NK-92 (cell line): ENCODE measurements around the gene MCM6.
"Not testable (repeated sequence)": the region's sequence is repeated elsewhere in the genome, so short reads cannot be mapped to it uniquely, and the experiment has no call there.

Source experiments
- DNase-seq: peaks from one replicate; lab custom pipeline; 2025; ENCODE audit not compliant: unreplicated experiment; lab: John Stamatoyannopoulos, UW

Gene MCM6

DNA sequence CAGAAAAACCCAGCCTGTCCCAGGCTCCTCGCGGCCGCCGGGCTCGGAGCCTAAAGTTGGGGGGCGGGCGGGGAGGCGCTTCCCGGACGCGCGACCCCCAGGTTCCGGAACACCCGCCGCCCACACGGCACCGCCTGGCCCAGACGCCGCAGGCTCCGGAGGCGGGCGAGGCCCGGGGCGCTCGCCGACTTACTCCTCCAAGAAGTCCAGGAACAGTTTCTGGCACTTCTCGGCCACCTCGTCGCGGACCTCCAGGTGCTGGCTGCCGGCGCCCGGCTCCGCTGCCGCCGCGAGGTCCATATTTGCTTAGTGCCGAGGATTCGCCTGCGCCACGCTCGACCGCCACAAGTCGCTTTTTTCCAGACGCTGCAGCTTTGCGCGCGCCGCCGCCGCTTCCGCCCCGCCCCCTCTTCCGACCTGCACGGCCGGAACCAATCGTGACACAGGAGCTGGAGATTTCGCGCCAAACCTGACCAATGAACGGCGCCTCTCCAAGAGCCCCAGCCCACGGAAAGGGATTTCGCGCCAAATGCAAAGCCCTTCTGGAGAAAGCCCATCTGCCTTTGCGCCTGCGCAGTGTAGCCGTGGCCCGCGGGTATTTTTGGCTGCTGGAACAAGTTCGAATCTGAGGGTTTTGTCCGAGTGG, at the start of gene MCM6:
Gene MCM6, minus strand, starts transcription at position 378 of the 646 bp plus-strand sequence. Its CDS starts 78 bp downstream, at position 300.
- DNase-seq: peak; percentile 92

DNA sequence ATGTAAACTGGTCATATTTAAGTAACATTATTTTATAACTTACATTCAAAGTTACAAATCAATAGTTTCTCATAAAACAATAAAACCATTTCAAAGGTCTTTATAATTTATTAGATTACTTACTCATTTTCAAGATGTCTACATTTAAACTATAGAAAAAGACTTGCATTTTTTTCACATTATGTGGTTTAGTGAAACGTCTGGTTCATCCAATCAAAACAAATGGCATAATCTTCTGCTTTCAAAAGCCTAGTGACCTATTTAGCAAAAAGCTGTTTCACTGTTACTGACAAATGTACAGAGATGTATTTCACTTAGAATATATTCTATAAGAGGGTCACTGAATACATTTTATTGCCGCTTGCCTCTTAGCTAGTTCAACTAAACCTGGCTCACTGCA, 49.3 kb upstream of the MCM6 start:
- no peak for DNase-seq

DNA sequence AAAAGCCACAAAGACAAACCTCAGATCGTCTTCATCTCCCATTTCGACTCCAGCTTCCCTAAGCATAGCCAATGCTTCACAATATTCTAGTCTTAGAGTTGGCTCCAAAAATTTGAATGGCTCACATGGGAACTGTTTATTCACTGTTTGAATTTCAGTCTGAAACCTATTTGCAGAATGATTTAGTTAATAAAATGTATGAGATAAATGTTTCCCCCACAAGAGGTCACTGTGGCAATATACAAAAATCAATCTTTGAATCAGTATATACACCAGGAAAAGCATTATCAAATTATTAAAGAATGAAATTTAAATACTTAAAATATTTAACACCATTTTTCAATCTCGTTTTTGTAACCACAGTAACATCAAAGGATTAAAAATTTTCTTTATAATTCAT, 40.0 kb upstream of the MCM6 start:
- DNase-seq: no peak

DNA sequence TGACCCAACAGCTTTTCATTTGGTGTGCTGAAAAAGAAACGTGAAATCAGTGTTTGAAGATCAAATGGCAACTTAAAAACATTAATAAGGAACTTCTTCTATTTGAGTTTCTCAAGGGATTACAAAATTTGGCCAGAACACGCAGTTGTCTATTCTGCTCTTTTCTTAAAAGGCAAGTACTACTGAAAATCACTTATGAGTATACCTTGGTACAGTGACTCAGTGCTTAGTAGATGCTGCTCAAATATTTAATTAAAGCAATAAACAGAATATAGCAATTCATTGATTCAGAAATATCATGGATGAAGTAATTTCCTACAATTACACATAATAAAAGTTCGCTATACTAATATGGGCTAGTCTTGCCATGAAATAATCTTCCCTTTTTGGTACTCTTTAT, 38.2 kb upstream of the MCM6 start:
- DNase-seq: no peak

DNA sequence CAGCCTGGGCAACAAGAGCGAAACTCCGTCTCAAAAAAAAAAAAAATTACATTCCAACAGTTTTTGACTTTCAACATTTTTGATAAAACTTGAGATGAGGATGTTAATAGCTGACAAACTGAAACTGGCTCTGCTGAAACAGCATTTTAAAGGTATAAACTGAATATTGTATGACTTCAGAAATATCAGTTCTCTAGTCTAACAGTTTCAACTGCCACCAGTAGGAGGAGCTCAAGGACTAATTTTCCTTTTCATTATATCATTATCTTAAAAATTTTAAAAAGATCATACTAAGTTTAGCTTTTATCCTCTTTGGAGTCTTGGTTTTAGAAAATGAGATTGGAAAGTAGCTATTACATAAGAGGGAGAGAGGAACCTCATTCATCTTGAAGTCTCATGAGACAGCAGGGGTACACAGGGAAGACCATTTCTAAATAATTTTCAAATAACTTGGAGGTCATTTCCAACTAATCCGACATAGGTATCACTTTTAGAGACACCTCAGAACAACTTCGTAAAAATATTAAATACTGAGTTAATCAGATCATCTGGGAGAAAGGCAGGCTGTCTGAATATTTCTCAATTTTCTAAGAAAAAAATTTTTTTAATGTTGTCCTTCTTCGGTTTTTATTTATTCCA, 37.6 kb upstream of the MCM6 start:
- no peak for DNase-seq

DNA sequence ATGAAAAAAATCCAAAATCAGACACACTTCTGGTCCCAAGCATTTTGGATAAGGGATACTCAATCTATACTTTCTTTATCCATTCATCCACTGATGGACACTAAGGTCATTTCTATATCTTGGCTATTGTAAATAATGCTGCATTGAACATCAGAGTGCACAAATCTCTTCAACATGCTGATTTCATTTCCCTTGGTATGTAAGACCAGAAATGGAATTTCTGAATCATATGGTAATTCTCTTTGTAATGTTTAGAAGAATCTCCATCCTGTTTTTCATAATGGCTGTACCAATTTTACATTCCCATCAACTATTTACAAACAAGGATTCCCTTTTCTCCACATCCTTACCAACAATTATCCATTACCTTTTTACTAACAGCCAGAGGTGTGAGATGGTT, 33.7 kb upstream of the MCM6 start:
- no peak for DNase-seq

DNA sequence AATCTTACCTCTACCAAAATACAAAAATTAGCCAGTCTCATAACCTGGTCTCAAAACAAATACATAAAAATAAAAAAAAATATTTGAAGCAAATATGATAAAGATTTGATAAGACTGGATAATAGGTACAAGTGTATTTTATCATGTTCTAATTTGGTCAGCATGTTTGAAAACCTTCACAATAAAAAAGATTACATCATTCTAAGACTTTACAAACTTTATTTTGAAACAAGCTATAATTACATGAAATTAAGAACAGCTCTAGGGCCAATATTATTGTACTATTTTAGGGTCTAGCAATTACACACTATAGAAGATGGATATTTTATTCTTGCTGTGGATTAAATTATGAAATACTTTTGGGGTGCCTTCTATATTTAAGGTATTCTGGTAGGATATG, 29.4 kb upstream of the MCM6 start:
- DNase-seq: no peak

DNA sequence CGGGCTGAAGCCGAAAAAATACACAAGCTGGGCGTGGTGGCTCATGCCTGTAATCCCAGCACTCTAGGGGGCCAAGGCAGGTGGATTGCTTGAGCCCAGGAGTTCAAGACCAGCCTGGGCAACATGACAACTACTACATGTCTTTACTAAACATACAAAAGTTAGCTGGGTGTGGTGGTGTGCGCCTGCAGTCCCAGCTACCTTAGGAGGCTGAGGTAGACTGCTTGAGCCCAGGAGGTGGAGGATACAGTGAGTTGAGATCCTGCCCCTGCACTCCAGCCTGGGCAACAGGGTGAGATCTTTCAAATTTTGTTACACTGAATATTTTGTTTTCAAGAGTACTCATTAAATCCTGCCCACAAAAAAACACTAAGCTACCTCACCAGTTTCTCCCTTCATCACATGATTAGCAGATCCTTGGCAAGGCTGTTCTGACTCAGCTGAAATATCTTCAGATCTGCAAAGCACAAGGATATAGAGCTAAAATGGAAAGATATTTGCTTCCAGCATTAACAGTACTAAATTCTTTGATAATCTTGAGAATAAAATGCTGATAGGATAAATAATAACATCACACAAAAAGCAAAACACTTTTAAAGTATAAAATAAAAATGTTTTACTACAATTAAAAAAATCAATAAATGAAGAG, 28.2 kb upstream of the MCM6 start:
- DNase-seq: no peak

DNA sequence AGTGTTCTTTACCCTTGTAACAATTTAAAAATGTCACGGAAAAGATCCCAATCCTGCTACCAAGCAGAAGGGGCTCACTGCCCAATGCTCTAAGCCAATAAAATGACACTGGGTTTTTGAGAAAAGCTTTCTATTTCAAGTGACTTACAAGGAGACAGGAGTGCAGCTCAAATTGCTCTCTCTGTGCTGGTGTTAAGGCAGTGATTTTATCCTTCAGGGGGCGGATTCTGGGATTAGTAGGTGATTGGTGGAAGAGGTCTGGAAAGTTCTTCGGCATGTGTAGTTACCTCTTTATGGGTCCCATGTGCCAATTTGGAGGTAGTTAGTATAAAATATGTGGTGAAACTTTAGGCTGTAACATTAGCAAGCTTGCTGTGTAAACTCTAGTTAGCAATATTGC, 27.4 kb upstream of the MCM6 start:
- DNase-seq: no peak

DNA sequence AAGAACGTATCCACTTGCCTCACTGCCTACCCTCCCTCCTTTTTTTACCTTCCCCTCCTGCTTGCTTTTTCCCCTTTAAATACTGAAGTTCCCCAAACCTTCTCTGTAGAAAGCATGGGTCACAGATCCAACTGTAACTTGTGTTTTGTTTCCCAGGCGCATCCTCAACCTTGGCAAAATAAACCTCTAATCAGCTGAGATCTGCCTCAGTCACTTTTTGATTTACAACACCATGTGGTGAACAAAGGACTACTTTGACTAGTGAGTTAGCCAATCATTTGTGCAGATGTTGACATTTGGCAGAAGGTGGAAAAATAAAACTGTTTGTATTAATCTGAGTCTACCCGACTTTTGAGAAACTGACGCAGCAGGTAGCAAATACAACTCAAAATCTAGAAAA, 23.3 kb upstream of the MCM6 start:
- DNase-seq: no peak

DNA sequence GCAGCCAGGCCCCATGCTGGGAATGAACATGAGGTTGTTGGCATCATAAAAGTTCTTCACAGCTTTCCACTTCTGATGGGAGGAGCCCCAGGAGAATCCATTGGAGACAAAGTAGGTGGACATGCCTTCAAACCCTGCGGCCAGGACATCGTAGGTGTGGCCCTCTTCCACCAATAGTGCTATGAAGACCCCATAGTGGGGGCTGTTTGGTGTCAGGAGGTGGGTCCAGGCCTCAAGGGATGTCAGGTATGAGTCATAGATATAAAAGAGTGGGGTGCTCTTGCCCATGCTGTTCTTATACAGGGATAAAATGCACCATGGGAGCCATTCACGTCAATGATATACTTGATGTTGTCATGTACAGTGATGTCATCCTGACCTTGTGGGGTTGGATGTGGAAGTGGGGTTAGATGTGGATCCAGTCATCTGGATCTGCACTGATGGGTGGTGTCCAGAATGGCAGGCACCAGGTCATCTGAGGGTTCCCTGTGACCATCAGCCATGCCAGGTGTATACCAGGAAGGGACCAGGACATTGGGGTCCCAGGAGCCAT, 22.1 kb upstream of the MCM6 start:
- no peak for DNase-seq

DNA sequence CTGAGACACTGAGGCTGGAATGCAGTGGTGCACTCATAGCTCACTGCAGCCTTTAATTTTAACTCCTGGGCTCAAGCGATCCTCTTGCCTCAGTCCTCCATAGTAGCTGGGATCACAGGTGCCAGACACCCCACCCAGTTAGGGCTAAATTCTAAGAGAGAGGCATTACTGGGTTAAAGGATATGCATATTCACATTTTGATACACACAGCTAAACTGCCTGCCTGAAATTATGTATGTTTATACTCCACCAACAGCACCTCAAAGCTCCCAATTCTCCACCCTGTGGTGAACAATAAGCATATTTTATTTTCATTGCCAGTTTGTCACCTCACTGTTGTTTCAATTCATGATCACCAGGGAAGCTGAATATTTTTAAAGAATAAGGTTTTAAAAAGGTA, 18.7 kb upstream of the MCM6 start:
- DNase-seq: no peak

DNA sequence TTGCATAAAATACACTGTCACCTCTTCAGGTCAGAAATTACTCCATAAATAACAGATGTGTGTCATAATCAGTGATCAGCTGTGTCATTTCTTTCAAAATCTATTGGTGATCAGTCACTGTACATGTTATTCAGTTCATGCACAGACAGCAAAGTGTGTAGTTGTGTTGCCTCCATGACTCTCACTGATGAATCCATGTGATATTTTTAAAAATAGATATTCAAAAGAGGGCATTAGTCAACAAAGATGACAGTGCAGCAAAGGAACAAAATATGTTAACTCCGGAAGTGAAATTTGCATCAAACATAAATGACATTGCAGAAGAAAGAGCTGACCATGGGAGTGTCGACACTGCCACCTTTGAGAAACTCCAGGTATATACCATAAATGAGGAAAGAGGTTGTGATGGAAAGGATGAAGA, 17.1 kb upstream of the MCM6 start:
- no peak for DNase-seq

DNA sequence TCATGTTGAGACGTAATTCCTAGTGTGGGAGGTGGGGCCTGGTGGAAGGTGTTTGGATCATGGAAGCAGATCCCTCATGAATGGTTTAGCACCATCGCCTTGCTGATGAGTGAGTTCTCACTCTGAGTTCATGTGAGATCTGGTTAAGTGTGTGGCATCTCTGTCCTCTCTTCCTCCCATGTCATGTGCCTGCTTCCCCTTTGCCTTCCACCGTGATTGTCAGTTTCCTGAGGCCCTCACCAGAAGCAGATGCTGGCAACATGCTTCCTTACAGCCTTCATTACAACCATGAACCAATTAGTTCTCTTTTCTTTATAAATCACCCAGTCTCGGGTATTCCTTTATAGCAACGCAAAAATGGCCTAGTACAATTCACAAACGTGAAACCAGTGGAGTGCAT, 14.6 kb upstream of the MCM6 start:
- no peak for DNase-seq

DNA sequence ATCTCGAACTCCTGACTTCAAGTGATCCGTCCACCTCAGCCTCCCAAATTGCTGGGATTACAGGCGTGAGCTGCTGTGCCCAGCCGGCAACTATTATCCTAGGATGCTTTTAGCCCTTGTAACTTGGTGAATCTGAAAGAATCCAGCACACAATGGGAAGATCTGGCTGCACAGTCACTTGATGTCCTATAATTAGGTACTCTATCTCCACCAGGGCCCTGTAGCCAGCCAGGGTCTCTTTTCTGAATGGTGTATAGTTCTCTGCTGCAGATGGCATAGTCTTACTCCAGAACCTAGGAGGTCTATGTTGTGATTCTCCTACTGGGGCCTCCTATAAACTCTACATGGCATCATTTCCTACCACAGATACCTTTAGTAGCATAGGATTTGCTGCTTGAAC, 13.9 kb upstream of the MCM6 start:
- DNase-seq: no peak

DNA sequence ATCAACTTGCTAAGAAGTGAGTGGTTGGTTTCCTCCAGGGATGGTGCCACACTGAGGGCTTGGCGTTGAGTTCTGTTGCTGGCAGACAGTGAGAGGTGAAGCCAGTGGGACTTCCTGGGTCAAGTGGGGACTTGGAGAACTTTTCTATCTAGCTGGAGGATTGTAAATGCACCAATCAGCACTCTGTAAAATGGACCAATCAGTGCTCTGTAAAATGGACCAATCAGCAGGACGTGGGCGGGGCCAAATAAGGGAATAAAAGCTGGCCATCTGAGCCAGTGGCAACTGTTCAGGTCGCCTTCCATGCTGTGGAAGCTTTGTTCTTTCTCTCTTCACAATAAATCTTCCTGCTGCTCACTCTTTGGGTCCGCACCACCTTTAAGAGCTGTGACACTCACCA, 12.3 kb upstream of the MCM6 start:
- not testable (repeated sequence) for DNase-seq

DNA sequence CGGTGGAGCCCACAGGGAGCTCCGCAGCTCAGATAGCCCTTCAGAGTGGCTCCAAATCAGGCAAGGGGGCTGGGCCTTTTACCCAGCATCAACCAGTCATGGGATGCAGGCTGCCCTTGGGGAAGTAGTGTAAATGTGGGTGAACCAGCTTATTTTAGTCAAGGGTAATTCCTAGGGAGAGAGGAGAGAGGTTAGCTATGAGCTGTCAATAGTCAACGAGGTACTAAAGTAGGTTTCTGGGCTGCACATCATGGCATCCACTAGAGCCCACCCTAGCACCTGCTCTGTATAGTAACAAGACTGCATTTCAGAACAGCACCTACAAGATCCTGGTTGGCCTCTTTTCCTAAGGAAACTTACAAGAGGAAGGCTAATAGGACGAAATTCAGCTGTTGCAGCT, 9.5 kb upstream of the MCM6 start:
- DNase-seq: no peak

DNA sequence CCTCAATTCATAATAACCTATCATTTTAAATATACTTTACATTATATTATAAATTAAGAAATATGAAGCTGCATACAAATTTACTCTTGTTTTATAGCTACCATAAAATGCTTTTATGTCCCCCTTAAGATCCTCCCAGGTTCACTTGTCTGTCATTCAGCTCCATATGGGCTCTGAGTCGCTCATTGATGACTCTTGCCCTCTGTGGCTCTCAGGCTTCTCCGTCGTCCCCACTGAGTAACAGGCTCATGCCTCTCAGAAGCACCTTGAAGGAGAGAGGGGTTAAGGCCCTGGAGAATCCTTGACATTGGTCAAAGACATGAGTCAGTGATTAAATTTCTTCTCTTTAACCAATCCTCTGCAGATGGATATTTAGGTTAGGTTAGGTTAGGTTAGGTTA, 6.2 kb upstream of the MCM6 start:
- DNase-seq: no peak

DNA sequence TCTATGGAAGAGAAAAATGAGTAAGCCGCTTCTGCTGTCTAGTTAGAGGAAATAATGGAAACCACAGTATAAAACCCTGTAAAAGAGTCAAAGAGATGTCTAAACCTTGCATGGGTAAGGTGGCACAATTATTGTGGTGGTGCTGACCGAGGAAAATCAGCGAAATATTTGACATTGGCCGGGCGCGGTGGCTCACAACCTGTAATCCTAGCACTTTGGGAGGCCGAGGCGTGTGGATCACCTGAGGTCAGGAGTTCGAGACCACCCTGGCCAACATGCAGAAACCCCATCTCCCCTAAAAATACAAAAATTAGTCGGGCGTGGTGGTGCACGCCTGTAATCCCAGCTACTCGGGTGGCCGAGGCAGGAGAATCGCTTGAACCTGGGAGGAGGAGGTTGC, 527 bp upstream of the MCM6 start:
- DNase-seq: not testable (repeated sequence)

DNA sequence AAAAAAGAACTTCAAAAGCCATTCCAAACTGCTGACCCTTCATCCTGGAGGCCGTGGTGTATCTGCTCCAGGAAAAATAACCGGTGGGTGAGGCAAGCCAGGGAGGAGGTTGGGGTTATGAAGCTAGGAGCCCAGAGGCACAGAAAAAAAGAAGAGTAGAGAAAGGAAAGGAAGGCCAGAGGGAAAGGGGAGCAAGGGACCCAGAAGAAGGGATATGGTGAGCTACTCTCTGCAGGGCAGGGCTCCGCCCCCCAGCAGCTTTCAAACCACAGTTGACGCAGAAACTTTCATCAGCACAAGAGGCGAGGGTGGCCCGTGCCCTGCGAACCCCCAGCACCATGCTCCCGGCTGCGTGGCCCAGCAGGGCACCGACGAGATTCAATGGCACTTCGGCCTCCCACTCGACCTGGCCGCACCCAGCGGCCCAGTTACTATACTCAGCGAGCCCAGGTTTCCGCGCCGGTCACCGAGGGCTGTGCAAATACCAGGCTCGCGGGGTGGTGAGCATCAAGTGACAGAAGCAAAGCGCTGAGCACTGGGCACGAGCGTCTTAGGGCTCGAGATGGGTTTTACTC, 665 bp downstream of the MCM6 start:
- DNase-seq: no peak

DNA sequence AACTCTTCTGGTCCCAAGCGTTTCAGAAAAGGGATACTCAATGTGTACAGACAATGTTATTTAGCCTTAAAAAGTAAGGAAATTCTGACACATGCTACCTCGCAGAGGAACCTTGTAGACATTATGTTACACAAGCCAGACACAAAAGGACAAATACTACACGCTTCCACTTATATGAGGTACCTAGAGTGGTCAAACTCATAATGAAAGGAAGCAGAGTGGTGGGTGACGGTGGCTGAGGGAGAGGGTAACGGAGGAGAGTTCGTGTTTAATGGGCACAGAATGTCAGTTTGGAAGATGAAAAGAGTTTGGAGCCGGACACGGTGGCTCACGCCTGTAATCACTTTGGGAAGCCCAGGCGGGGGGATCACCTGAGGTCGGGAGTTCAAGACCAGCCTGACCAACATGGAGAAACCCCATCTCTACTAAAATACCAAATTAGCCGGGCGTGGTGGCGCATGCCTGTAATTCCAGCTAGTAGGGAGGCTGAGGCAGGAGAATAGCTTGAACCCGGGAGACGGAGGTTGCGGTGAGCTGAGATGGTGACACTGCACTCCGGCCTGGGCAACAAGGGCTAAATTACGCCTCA, 1.4 kb downstream of the MCM6 start:
- DNase-seq: no peak

DNA sequence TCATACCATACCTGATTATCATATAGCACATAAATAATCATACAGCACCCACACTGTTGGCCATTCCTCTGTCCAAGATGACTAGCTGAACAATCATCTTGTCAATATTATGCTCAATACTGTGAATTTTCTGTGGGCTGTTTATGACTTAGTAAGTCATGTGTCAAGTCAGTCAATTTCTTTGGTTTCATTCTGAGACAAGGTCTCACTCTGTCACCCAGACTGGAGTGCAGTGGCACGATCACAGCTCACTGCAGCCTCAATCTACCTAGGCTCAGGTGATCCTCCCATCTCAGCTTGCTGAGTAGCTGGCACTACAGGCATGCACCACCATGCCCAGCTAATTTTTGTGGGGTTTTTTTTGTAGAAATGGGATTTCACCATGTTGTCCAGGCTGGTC, 5.7 kb downstream of the MCM6 start:
- DNase-seq: no peak
